Measurements from ENCODE around the gene CLEC18C.
"Not testable (repeated sequence)": the region's sequence is repeated elsewhere in the genome, so short reads cannot be mapped to it uniquely, and the experiment has no call there.

The CLEC18C gene

GRCh38 chr16:70173212-70173837 is at the start of gene CLEC18C:
CLEC18C (plus strand) TSS chr16:70173787; CDS start chr16:70174279, 492 bp downstream.
- not testable (repeated sequence) for DNase-seq

- DNase-seq: not testable (repeated sequence)
Observed at GRCh38 chr16:70123822-70124221, 49.8 kb upstream of the CLEC18C start.

- DNase-seq: not testable (repeated sequence)
Observed at GRCh38 chr16:70126226-70126625, 47.4 kb upstream of the CLEC18C start.

- DNase-seq: not testable (repeated sequence)
Observed at GRCh38 chr16:70127706-70128105, 45.9 kb upstream of the CLEC18C start.

- DNase-seq: not testable (repeated sequence)
Observed at GRCh38 chr16:70128844-70129243, 44.7 kb upstream of the CLEC18C start.

- not testable (repeated sequence) for DNase-seq
Observed at GRCh38 chr16:70135796-70136195, 37.8 kb upstream of the CLEC18C start.

- DNase-seq: not testable (repeated sequence)
Observed at GRCh38 chr16:70136595-70136994, 37.0 kb upstream of the CLEC18C start.

GRCh38 chr16:70142739-70143138 is 30.8 kb upstream of the CLEC18C start:
- not testable (repeated sequence) for DNase-seq

GRCh38 chr16:70143231-70143895 is 30.2 kb upstream of the CLEC18C start:
- DNase-seq: not testable (repeated sequence)

GRCh38 chr16:70147853-70148252 is 25.7 kb upstream of the CLEC18C start:
- DNase-seq: not testable (repeated sequence)

GRCh38 chr16:70148453-70148852 is 25.1 kb upstream of the CLEC18C start:
- DNase-seq: not testable (repeated sequence)

GRCh38 chr16:70149296-70149695 is 24.3 kb upstream of the CLEC18C start:
- DNase-seq: not testable (repeated sequence)

- DNase-seq: no peak
Observed at GRCh38 chr16:70151391-70151790, 22.2 kb upstream of the CLEC18C start.

- no peak for DNase-seq
Observed at GRCh38 chr16:70151941-70152509, 21.6 kb upstream of the CLEC18C start.

GRCh38 chr16:70152578-70153302 is 20.8 kb upstream of the CLEC18C start:
- DNase-seq: no peak

- DNase-seq: not testable (repeated sequence)
Observed at GRCh38 chr16:70154736-70155135, 18.9 kb upstream of the CLEC18C start.

GRCh38 chr16:70156207-70156978 is 17.2 kb upstream of the CLEC18C start:
- DNase-seq: no peak

GRCh38 chr16:70157105-70157476 is 16.5 kb upstream of the CLEC18C start:
- no peak for DNase-seq

GRCh38 chr16:70157477-70158260 is 15.9 kb upstream of the CLEC18C start:
- DNase-seq: no peak

- DNase-seq: no peak
Observed at GRCh38 chr16:70158261-70158939, 15.2 kb upstream of the CLEC18C start.

Measured in hematopoietic multipotent progenitor cell treated with erythropoietin and hydrocortisone succinate and interleukin-3 and kit ligand, for 6 days (in vitro differentiated cells).